ENCODE data around the gene TRIM71.

TRIM71 gene

DNA sequence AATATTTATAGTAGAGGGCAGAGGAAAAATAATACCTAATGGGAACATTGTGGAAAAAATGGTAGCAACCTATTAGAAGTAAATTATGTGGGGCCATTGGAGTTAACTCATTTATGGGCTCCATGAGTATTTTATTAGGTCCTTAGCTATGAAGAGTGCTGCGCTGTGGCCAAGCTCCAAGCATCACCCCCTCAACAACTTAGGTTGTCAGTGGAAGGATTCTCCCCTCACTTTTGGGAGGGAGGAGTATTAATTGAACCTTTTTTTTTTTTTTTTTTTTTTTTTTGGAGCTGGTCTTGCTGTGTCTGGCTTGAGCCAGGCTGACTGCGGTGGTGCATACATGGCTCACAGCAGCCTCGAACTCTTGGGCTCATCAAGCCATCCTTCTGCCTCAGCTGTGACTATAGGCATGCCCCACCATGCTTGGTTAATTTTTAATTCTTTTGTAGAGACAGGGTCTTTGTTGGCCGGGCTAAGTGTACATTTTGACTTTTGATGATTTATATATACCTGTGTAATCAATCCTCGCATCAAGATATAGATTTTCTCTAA, 45.2 kb downstream of the TRIM71 start:
- in situ Hi-C loops (cut with MboI; ENCODE audit: low sequenced_read_pairs) = no loop called here

DNA sequence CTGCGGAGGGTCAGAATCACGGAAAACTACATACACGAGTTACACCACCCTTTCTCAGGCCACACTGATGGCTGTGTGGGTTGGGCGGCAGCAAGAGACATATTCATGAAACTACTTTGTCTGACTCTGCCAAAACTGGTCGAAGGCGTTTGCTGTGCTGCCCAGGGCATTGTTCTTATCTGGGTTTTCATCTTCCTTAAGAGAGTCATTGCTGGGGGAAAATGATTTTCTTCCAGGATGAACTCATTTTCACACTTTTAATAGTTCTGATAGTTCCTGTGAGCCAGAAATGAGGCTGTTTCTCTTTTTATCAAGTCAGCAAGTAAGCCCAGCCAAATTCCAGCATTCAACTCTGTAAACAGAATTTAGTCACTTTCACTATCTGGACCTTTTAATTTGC, 47.6 kb downstream of the TRIM71 start:
- in situ Hi-C loops (cut with MboI; ENCODE audit: low sequenced_read_pairs) = no loop called here

DNA sequence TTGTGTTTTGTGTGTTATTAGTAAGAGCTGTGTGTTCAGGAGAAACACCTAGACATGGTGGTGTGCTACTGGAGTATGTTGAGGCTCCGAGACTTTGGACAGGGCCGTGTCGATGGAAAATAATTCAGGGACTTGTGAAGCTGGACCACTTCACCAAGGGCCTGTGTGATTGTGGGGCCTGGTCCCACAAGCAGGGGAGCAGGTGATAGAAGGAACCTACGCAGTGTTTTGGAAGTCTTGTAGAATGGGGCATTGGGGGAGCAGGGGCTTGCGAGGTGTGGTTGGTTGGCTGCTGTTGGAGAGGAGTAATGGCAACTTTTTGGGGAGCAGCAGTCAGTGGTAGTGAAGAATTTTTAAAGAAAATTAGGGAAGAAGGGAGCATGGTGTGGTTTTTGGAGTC, 48.7 kb downstream of the TRIM71 start:
- in situ Hi-C loops (cut with MboI; ENCODE audit: low sequenced_read_pairs) = no loop called here

DNA sequence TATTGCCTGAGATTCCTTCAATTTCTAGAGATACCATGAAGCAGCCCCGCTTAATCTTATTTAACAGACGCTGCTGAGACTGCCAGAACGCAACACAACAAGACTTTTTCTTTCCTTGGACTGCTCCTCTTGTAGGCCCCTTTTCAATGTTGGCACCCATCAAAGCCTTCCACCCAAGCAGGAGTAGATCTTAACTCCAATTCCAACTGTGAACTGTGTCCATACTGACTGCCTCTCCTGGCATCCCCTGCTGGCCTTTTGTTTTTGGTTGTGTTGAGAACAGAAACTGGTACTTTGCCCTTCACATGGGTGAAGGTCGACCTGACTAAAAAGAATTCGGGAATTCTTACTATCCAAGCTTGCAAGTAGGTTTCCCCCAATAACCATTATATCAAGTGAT, 50.2 kb downstream of the TRIM71 start:
- in situ Hi-C loops (cut with MboI; ENCODE audit: low sequenced_read_pairs) = no loop called here

- in situ Hi-C loops (cut with MboI; ENCODE audit: low sequenced_read_pairs) = no loop called here
Measured at GRCh38 chr3:32868719-32869512, 51.1 kb downstream of the TRIM71 start.

- in situ Hi-C loops (cut with MboI; ENCODE audit: low sequenced_read_pairs) = no loop called here
Measured at GRCh38 chr3:32869513-32870047, 51.8 kb downstream of the TRIM71 start.

- in situ Hi-C loops (cut with MboI; ENCODE audit: low sequenced_read_pairs) = no loop called here
Measured at GRCh38 chr3:32870373-32871095, 52.7 kb downstream of the TRIM71 start.

GRCh38 chr3:32871273-32871672, 53.5 kb downstream of the TRIM71 start:
- in situ Hi-C loops (cut with MboI; ENCODE audit: low sequenced_read_pairs) = no loop called here

GRCh38 chr3:32872487-32873382, 54.9 kb downstream of the TRIM71 start:
- in situ Hi-C loops (cut with MboI; ENCODE audit: low sequenced_read_pairs) = no loop called here

DNA sequence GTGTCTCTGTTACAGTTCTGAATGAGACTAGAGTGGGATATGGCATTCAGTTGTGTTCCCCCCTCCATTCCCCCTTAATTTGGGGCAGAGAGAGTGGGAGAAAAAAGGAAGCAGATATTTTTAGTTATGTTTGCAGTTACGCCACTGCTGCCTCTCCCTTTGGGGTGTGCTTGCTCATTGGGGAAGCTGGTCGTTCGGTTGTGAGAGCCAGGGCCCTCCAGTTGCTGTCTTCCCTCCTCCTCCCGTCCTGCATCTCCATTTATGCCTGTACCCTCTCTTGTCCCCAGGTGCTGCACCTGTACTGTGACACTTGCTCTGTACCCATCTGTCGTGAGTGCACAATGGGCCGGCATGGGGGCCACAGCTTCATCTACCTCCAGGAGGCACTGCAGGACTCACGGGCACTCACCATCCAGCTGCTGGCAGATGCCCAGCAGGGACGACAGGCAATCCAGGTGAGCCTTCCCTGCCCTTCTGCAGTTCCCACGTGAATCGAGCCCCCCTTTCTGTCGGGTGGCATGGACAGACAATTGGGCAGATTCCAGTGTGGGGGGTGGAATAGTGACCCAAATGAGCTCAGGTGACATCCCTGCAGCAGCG, 55.8 kb downstream of the TRIM71 start:
- in situ Hi-C loops (cut with MboI; ENCODE audit: low sequenced_read_pairs) = no loop called here

- in situ Hi-C loops (cut with MboI; ENCODE audit: low sequenced_read_pairs) = no loop called here
Measured at GRCh38 chr3:32876920-32877319, 59.1 kb downstream of the TRIM71 start.

- in situ Hi-C loops (cut with MboI; ENCODE audit: low sequenced_read_pairs) = no loop called here
Measured at GRCh38 chr3:32877598-32877997, 59.8 kb downstream of the TRIM71 start.

DNA sequence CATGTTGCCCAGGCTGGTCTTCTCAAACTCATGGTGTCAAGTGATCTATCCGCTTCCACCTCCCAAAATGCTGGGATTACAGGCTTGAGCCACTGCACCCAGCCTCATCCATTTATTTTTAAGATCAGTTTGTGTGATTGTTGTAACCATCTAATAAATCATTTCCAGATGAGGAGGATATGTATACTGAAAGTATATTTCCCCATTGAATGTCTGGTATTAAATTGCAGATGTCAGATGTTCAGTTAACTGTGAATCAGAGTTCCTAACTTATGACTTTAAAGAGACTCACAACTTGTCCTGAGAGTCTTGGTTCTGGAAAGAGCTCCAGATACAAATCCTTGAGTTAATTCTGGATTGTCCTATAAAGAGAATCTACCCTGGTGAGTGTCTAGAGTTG, 62.4 kb downstream of the TRIM71 start:
- in situ Hi-C loops (cut with MboI; ENCODE audit: low sequenced_read_pairs) = no loop called here

- in situ Hi-C loops (cut with MboI; ENCODE audit: low sequenced_read_pairs) = no loop called here
Measured at GRCh38 chr3:32881624-32882023, 63.8 kb downstream of the TRIM71 start.

DNA sequence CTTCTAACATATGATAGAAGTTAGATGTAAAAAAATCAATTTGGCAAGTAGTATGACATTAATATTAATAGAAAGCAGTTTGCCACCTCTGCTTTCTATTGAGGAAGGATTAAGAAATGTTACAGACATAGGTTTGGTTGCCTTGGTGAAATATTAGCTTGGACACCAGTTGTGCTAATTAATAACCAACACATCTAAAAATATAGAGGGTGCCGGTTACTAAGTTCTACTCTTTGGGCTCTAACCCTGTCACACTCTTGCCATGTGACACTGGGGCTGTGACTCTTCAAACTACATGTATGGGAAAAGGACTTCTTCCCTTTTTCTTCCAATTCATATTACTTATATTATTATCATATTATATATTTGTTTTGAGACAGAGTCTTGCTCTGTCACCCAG, 64.4 kb downstream of the TRIM71 start:
- in situ Hi-C loops (cut with MboI; ENCODE audit: low sequenced_read_pairs) = no loop called here

DNA sequence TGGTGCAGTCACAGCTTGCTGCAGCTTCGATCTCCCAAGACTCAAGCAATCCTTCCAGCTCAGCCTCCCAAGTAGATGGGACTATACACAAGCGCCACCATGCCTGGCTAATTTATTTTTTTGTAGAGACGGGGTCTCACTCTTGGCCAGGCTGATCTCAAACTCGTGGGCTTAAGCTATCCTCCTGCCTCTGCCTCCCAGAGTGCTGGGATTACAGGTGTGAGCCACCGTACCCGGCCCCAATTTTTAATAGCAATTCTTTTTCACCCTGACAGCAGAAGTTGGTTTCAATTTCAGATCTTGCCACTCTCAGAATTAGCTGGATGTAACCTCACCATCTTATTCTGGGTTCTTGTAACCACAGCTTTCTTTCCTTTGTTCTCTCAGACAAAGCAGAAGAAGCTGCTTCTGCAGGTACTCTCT, 64.8 kb downstream of the TRIM71 start:
- in situ Hi-C loops (cut with MboI; ENCODE audit: low sequenced_read_pairs) = no loop called here

- in situ Hi-C loops (cut with MboI; ENCODE audit: low sequenced_read_pairs) = no loop called here
Measured at GRCh38 chr3:32883817-32884216, 66.0 kb downstream of the TRIM71 start.

- in situ Hi-C loops (cut with MboI; ENCODE audit: low sequenced_read_pairs) = no loop called here
Measured at GRCh38 chr3:32884591-32884990, 66.8 kb downstream of the TRIM71 start.

GRCh38 chr3:32885283-32885901, 67.6 kb downstream of the TRIM71 start:
- in situ Hi-C loops (cut with MboI; ENCODE audit: low sequenced_read_pairs) = no loop called here

GRCh38 chr3:32886296-32886695, 68.5 kb downstream of the TRIM71 start:
- in situ Hi-C loops (cut with MboI; ENCODE audit: low sequenced_read_pairs) = no loop called here
